PC-3 (cell line): ENCODE data around the gene ULBP3.

Experiments used
- CTCF ChIP-seq: fragments of 300-600 bp; sonication (generic); conservative IDR thresholded peaks from 2 replicates; pipeline ENCODE4 v1.5.1; 2017; ENCODE audit warnings: antibody characterized with exemption, low read depth, mild to moderate bottlenecking, low read length
- EZH2phosphoT487 ChIP-seq: fragments of 300-600 bp; sonication (generic); IDR thresholded peaks from 2 replicates; pipeline ENCODE4 v1.6.1; 2018; ENCODE audit warnings: mild to moderate bottlenecking, antibody characterized with exemption, low read length, borderline replicate concordance

- TF ChIP-seq EZH2phosphoT487 (no peak), CTCF (no peak)
Observed at GRCh38 chr6:150091476-150091875, 22.6 kb upstream of the ULBP3 start.
